Fibroblast of villous mesenchyme (primary cell): ENCODE data around the gene CADPS. TPM values are rescaled to one million over a fixed set of nuclear protein-coding genes. Genes with fewer than 3 reads are reported as not detected.
A peak's percentile ranks its signal among the peaks of the same experiment; 100 is the strongest.

Experiments used
- DNase-seq: peaks from one replicate; pipeline ENCODE4 v3.0.0-alpha.2; 2010; ENCODE audit warnings: low read depth
- H3K4me3 ChIP-seq: 2 replicates; pipeline ENCODE4 v1.5.1; 2011; ENCODE audit warnings: low read depth, mild to moderate bottlenecking, low read length
- CTCF ChIP-seq: IDR thresholded peaks from 2 replicates; pipeline ENCODE4 v1.5.1; 2012; ENCODE audit warnings: low read depth, mild to moderate bottlenecking, low read length; ENCODE audit not compliant: insufficient read depth
- total RNA-seq: library from RNA; depleted of rRNA; stranded (reverse); fragments of >200 nt; gene quantifications from 2 replicates; pipeline ENCODE4 v1.2.3, GENCODE V29; 2012

Gene CADPS
- total RNA-seq, 1 donor = not detected

- no peak overlapping the region for H3K4me3 ChIP-seq
- no peak for TF ChIP-seq CTCF
- peak; percentile 3 for DNase-seq
These were observed 204.9 kb downstream of the CADPS start for GRCh38 chr3:62670351-62670750.

GRCh38 chr3:62669161-62669560 is 206.1 kb downstream of the CADPS start:
- no peak for DNase-seq
- no peak for TF ChIP-seq CTCF

GRCh38 chr3:62667714-62668113 is 207.5 kb downstream of the CADPS start:
- H3K4me3 ChIP-seq = no peak overlapping the region
- no peak for TF ChIP-seq CTCF
- no peak for DNase-seq

More at GRCh38 chr3:62669161-62669560, 206.1 kb downstream of the CADPS start:
- no peak overlapping the region for H3K4me3 ChIP-seq

GRCh38 chr3:62665627-62666437 is 209.4 kb downstream of the CADPS start:
- DNase-seq = peak; percentile 51
- peak; percentile 81 for TF ChIP-seq CTCF
- H3K4me3 ChIP-seq = no peak overlapping the region

- no peak for TF ChIP-seq CTCF
- H3K4me3 ChIP-seq = no peak overlapping the region
- DNase-seq = no peak
These were observed 212.5 kb downstream of the CADPS start for GRCh38 chr3:62662677-62663076.

- no peak overlapping the region for H3K4me3 ChIP-seq
- no peak for TF ChIP-seq CTCF
- DNase-seq = no peak
These were observed 215.6 kb downstream of the CADPS start for GRCh38 chr3:62659660-62660059.

- H3K4me3 ChIP-seq = no peak overlapping the region
- DNase-seq = no peak
- no peak for TF ChIP-seq CTCF
These were observed 219.5 kb downstream of the CADPS start for GRCh38 chr3:62655691-62656063.
